Myometrial cell (primary cell): ENCODE results near the gene KRTAP4-16. TPM values are rescaled to one million over a fixed set of nuclear protein-coding genes. Genes with fewer than 3 reads are reported as not detected.

Source experiments
- total RNA-seq: library from RNA; depleted of rRNA; stranded (reverse); fragments of >200 nt; gene quantifications from 2 replicates; pipeline ENCODE4 v1.2.3, GENCODE V29; 2015

The KRTAP4-16 gene
- not detected in 2 replicates for total RNA-seq

DNA sequence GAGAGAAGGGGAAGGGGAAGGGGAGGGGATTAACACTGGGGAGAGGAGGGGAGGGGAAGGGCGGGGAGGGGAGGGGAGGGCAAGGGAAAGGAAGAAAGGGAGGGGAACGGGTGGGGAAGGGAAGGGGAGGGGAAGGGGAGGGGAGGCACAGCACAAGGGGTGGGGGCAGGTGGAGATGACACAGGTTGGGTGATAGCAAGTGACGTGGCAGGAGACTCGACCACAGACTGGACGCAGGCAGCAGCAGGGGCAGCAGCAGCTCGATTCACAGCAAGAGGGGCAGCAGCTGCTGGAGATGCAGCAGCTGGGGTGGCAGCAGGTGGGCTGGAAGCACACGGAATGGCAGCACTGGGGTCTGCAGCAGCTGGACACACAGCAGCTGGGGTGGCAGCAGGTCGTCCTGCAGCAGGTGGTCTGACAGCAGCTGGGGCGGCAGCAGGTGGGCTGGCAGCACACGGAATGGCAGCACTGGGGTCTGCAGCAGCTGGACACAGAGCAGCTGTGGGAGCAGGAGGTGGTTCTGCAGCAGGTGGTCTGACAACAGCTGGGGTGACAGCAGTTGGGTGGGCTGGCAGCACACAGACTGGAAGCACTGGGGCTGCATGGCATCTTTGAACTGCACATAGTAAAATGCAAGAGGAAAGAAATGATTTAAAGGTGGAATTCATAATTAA, at the start of gene KRTAP4-16:
Gene KRTAP4-16 (minus strand): TSS at position 624 of the 674 bp plus-strand sequence. CDS start 0 bp downstream, at position 624.

DNA sequence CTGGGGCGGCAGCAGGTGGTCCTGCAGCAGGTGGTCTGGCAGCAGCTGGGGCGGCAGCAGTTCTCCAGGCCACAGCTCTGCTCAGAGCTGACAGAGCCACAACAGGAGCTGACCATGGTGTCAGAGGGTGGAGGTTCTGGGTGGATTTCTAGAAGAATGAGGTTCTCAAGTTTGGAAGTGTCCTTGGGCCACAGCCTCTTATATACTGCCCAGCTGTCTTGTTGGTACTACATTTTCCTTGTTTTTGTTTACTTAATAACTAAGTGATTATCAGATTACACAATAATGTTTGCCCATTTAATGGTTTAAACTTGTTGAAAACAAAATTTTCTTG, 47.6 kb upstream of the KRTAP4-16 start, which contains the start of gene KRTAP4-5:
Gene KRTAP4-5 (minus strand): TSS at position 174 of the 334 bp plus-strand sequence. CDS start 58 bp downstream, at position 116.

DNA sequence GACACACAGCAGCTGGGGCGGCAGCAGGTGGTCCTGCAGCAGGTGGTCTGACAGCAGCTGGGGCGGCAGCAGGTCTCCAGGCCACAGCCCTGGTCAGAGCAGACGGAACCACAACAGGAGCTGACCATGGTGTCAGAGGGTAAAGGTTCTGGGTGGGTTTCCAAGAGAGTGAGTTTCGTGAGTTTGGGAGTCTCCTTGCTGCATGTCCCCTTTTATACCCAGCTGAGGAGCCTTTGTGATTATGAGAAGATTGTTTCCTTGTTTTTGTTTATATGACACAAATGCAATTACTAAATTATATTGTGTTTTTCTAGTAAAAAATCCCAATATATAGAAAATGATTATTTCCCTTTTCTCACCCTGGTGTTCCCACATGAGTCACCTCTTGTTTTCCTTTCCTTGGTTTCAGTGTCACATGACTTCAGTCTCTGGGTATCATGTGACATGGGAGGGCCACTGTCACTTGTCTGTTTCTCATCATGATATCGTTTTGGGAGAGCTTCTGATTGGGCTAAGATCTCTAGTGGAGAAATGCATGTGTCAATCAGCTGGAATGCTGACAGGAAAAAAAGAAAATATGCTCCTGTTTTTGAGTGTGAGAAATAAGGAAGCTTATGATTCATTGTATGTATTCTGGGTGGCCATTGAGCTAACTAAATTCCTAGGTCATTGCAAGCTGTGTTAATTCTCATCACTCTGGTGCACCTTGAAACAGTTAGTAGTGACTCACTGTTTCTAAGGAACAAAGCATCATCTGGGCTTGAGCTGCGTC, 38.5 kb upstream of the KRTAP4-16 start, which contains the start of gene KRTAP4-6:
Gene KRTAP4-6 (minus strand): TSS at position 185 of the 772 bp plus-strand sequence. CDS start 57 bp downstream, at position 128.

DNA sequence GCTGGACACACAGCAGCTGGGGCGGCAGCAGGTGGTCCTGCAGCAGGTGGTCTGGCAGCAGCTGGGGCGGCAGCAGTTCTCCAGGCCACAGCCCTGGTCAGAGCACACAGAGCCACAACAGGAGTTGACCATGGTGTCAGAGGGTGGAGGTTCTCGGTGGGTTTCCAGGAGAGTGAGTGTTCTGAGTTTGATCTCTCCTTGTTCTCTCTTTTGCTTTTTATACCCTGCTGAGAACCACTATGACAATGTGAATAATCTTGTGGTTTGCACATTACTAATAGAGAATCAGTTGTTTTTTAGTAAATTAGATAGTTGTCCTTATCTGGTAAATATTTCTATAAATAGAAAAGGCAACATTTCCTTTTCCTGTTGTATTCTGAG, 22.0 kb upstream of the KRTAP4-16 start, which contains the start of gene KRTAP4-12:
Gene KRTAP4-12 (minus strand): TSS at position 192 of the 381 bp plus-strand sequence. CDS start 60 bp downstream, at position 132.

DNA sequence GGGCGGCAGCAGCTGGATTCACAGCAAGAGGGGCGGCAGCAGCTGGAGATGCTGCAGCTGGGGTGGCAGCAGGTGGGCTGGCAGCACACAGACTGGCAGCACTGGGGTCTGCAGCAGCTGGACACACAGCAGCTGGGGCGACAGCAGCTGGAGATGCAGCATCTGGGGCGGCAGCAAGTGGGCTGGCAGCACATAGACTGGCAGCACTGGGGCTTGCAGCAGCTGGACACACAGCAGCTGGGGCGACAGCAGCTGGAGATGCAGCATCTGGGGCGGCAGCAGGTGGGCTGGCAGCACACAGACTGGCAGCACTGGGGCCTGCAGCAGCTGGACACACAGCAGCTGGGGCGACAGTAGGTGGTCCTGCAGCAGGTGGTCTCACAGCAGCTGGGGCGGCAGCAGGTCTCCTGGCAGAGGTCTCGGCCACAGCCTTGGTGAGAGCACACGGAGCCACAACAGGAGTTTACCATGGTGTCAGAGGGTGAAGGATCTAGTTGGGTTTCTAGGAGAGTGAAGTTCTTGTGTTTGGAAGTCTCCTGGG, 15.9 kb upstream of the KRTAP4-16 start, which contains the start of gene KRTAP4-11:
Gene KRTAP4-11 (minus strand): TSS at position 528 of the 541 bp plus-strand sequence. CDS start 58 bp downstream, at position 470.

DNA sequence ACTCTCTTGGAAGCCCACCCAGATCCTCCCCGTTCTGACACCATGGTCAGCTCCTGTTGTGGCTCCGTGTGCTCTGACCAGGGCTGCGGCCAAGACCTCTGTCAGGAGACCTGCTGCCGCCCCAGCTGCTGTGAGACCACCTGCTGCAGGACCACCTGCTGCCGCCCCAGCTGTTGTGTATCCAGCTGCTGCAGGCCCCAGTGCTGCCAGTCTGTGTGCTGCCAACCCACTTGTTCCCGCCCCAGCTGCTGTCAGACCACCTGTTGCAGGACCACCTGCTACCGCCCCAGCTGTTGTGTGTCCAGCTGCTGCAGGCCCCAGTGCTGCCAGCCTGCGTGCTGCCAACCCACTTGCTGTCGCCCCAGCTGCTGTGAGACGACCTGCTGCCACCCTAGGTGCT, 3.3 kb upstream of the KRTAP4-16 start, which contains the start of gene KRTAP4-9:
Gene KRTAP4-9 (plus strand): TSS at position 43 of the 400 bp plus-strand sequence. CDS start 0 bp downstream, at position 43.

DNA sequence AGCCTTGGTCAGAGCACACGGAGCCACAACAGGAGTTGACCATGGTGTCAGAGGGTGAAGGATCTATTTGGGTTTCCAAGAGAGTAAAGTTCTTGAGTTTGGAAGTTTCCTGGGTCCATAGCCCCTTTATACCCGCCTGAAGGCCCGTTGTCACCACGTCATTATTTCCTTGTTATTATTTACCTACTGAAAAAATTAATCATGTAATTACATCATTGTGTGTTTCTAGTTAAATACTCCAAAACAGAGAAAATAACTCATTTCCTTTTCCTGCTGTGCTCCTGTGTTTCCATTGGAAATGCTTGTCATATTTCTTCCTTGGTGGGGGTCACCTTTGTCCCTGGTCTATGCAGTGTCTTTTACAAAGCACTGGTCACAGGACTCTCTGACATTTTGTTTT, 4.0 kb downstream of the KRTAP4-16 start, which contains the start of gene KRTAP4-8:
Gene KRTAP4-8 (minus strand): TSS at position 101 of the 400 bp plus-strand sequence. CDS start 58 bp downstream, at position 43.

DNA sequence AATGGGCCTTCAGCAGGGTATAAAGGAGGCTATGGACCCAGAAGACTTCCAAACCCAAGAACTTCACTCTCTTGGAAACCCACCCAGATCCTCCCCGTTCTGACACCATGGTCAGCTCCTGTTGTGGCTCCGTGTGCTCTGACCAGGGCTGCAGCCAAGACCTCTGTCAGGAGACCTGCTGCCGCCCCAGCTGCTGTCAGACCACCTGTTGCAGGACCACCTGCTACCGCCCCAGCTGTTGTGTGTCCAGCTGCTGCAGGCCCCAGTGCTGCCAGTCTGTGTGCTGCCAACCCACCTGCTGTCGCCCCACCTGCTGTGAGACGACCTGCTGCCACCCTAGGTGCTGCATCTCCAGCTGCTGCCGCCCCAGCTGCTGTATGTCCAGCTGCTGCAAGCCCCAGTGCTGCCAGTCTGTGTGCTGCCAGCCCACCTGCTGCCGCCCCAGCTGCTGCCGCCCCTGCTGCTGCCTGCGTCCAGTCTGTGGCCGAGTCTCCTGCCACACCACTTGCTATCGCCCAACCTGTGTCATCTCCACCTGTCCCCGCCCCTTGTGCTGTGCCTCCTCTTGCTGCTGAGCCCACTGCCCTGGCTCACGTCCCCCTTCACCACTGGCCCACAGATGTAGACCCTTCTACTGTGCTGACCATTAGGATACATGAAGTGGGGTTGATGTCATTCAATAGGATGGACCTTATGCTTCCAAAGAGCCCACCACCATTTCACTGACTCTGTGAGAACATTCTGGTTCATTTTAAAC, 17.7 kb downstream of the KRTAP4-16 start, which contains the start of gene KRTAP4-7:
Gene KRTAP4-7 (plus strand): TSS at position 51 of the 757 bp plus-strand sequence. CDS start 57 bp downstream, at position 108.

DNA sequence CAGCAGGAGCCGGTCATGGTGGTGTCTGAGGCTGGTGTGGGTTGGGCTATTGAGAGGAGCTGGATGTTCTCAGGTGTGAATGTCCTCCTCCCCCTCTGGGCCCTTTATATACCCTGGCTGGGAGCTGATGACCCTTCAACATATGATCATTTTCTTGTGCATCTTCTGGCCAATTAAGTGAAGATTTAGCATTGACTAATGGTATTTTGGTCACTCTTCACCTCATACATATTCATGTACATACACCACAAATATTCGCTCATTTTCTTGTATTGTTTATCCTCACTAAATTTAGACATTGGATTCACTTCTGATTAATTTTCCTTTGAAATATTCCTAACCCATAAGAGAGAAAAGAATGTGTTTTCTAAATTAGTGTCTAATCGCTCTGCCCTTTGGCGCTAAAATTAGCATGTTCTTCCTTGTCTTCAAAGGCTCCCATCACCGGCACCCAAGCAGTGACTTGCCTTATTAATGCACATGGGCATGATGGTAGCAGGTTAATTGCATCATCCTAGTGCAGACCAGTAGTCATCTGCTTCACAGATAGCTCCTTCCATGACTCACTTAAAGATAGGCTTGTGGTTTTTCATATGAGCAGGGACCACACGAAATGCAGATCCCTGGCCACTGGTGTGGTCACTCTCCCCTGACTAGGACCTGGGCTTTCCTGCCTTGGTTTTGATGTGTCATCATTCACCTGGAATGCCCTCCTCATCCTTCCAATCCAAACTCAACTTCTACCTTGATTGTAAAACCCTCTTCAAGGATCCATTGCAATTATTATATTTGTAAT, 36.0 kb downstream of the KRTAP4-16 start, which contains the start of gene KRTAP2-4:
Gene KRTAP2-4 (minus strand): TSS at position 51 of the 796 bp plus-strand sequence. CDS start 34 bp downstream, at position 17.

DNA sequence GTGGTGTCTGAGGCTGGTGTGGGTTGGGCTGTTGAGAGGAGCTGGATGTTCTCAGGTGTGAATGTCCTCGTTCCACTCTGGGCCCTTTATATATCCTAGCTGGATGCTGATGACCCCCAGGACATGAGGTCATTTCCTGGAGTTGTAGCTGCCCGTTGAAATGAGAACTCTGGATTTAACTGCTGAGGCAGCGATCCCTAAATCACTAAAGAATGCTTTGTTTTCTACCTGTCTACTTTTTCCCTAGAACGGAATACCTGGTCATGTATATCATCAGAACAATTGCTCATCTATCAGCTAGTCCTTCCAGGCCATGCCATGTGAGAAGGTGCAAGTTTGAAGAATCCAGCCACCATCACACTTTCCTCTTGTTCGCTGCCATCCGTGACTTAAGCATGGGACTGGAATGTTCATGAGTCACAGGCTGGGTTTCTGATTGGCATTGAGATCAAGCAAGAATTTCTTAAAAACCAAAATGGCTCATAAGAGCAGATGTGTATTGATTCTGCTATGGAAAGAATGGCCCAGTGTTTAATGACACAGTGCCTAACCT, 41.9 kb downstream of the KRTAP4-16 start, which contains the start of gene KRTAP2-3:
Gene KRTAP2-3 (minus strand): TSS at position 63 of the 553 bp plus-strand sequence. CDS start 64 bp downstream, outside the sequence.

DNA sequence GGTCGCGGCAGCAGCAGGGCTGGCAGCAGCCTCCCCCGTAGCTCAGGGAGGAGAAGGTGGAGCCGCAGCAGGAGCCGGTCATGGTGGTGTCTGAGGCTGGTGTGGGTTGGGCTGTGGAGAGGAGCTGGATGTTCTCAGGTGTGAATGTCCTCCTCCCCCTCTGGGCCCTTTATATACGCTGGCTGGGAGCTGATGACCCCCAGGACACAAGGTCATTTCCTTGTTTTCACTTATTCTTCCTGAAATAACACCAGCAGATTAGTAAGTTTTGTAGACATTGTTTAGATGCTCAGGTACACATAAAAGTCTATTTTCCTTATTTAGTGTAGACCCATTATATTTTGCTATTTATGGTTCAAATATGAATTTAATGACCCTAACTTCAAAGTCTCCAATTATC, 46.9 kb downstream of the KRTAP4-16 start, which contains the start of gene KRTAP2-2:
Gene KRTAP2-2 (minus strand): TSS at position 101 of the 400 bp plus-strand sequence. CDS start 19 bp downstream, at position 82.

Other genes starting within 250 kb of the KRTAP4-16 start
- under 0.01 TPM in 1 of 2 replicates, not detected in the other for gene KRT12, start 235.0 kb downstream of the KRTAP4-16 start, total RNA-seq
- gene KRT20, start 217.0 kb downstream of the KRTAP4-16 start, total RNA-seq: not detected in 2 replicates
- gene KRT23, start 164.6 kb downstream of the KRTAP4-16 start, total RNA-seq: 3.5 and 4.3 TPM in 2 replicates
- gene KRT39, start 135.3 kb downstream of the KRTAP4-16 start, total RNA-seq: not detected in 2 replicates
- gene KRT40, start 117.9 kb downstream of the KRTAP4-16 start, total RNA-seq: not detected in 2 replicates
- not detected in 2 replicates for gene KRTAP3-3, start 108.0 kb downstream of the KRTAP4-16 start, total RNA-seq
- not detected in 2 replicates for gene KRTAP3-2, start 102.3 kb downstream of the KRTAP4-16 start, total RNA-seq
- gene KRTAP3-1, start 93.1 kb downstream of the KRTAP4-16 start, total RNA-seq: not detected in 2 replicates
- gene KRTAP1-5, start 75.0 kb downstream of the KRTAP4-16 start, total RNA-seq: 15.4 and 18.2 TPM in 2 replicates
- not detected in 2 replicates for gene KRTAP1-4, start 72.0 kb downstream of the KRTAP4-16 start, total RNA-seq
- not detected in 2 replicates for gene KRTAP1-3, start 67.3 kb downstream of the KRTAP4-16 start, total RNA-seq
- gene KRTAP1-1, start 60.8 kb downstream of the KRTAP4-16 start, total RNA-seq: 0.35 TPM in 1 of 2 replicates, not detected in the other
- not detected in 2 replicates for gene KRTAP2-1, start 54.9 kb downstream of the KRTAP4-16 start, total RNA-seq
- gene KRTAP2-2, start 47.0 kb downstream of the KRTAP4-16 start, total RNA-seq: not detected in 2 replicates
- 0.89 TPM in 1 of 2 replicates, not detected in the other for gene KRTAP2-3, start 42.1 kb downstream of the KRTAP4-16 start, total RNA-seq
- gene KRTAP2-4, start 36.3 kb downstream of the KRTAP4-16 start, total RNA-seq: not detected in 2 replicates
- gene KRTAP4-7, start 18.1 kb downstream of the KRTAP4-16 start, total RNA-seq: not detected in 2 replicates
- not detected in 2 replicates for gene KRTAP4-8, start 4.1 kb downstream of the KRTAP4-16 start, total RNA-seq
- not detected in 2 replicates for gene KRTAP4-9, start 3.2 kb upstream of the KRTAP4-16 start, total RNA-seq
- not detected in 2 replicates for gene KRTAP4-11, start 16.2 kb upstream of the KRTAP4-16 start, total RNA-seq
- not detected in 2 replicates for gene KRTAP4-12, start 22.0 kb upstream of the KRTAP4-16 start, total RNA-seq
- not detected in 2 replicates for gene KRTAP4-6, start 38.3 kb upstream of the KRTAP4-16 start, total RNA-seq
- gene KRTAP4-5, start 47.6 kb upstream of the KRTAP4-16 start, total RNA-seq: not detected in 2 replicates
- gene KRTAP4-4, start 58.5 kb upstream of the KRTAP4-16 start, total RNA-seq: not detected in 2 replicates
- not detected in 2 replicates for gene KRTAP4-3, start 66.0 kb upstream of the KRTAP4-16 start, total RNA-seq
- gene KRTAP4-2, start 76.0 kb upstream of the KRTAP4-16 start, total RNA-seq: not detected in 2 replicates
- not detected in 2 replicates for gene KRTAP4-1, start 82.7 kb upstream of the KRTAP4-16 start, total RNA-seq
- gene KRTAP9-1, start 87.7 kb upstream of the KRTAP4-16 start, total RNA-seq: not detected in 2 replicates
- gene KRTAP9-2, start 124.4 kb upstream of the KRTAP4-16 start, total RNA-seq: not detected in 2 replicates
- not detected in 2 replicates for gene KRTAP9-3, start 130.2 kb upstream of the KRTAP4-16 start, total RNA-seq
- not detected in 2 replicates for gene KRTAP9-8, start 135.8 kb upstream of the KRTAP4-16 start, total RNA-seq
- not detected in 2 replicates for gene KRTAP9-4, start 147.5 kb upstream of the KRTAP4-16 start, total RNA-seq
- not detected in 2 replicates for gene KRTAP9-9, start 153.2 kb upstream of the KRTAP4-16 start, total RNA-seq
- not detected in 2 replicates for gene KRTAP9-6, start 163.2 kb upstream of the KRTAP4-16 start, total RNA-seq
- not detected in 2 replicates for gene KRTAP9-7, start 173.5 kb upstream of the KRTAP4-16 start, total RNA-seq
- not detected in 2 replicates for gene KRTAP29-1, start 200.6 kb upstream of the KRTAP4-16 start, total RNA-seq
- gene KRTAP16-1, start 207.1 kb upstream of the KRTAP4-16 start, total RNA-seq: not detected in 2 replicates
- not detected in 2 replicates for gene KRTAP17-1, start 213.5 kb upstream of the KRTAP4-16 start, total RNA-seq
- not detected in 2 replicates for gene KRT33A, start 248.6 kb upstream of the KRTAP4-16 start, total RNA-seq